ENCODE data around the gene BAZ2B.

BAZ2B gene

GRCh38 chr2:159456500-159457426, 159.6 kb downstream of the BAZ2B start:
- no peak for TF ChIP-seq CTCF (IDR thresholded peaks at IDR 0.05; ENCODE audit: control insufficient read depth, insufficient read depth, low read depth, low read length, missing control alignments)
- no peak for DNase-seq (ENCODE audit: low read depth)

GRCh38 chr2:159455330-159455918, 160.9 kb downstream of the BAZ2B start:
- H3K4me3 ChIP-seq (ENCODE audit: control insufficient read depth, low read depth, low read length): no peak overlapping the region
- no peak for DNase-seq (ENCODE audit: low read depth)
- no peak for TF ChIP-seq CTCF (IDR thresholded peaks at IDR 0.05; ENCODE audit: control insufficient read depth, insufficient read depth, low read depth, low read length, missing control alignments)

More at GRCh38 chr2:159456500-159457426, 159.6 kb downstream of the BAZ2B start:
- H3K4me3 ChIP-seq (ENCODE audit: control insufficient read depth, low read depth, low read length): no peak overlapping the region

DNA sequence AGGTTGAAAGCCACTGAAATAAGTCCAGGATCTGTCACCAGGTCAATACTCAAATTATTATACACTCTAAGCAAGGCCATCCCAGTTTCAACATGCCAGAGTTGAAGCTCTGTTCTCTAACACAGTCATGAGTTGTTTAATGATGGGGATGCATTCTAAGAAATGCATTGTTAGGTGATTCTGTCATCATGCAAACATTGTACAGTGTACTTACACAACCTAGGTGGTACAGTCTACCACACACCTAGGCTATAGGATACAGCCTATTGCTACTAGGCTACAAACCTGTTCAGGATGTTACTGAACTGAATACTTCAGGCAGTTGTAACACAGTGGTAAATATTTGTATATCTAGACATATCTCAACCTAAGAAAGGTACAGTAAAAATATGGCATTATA, 162.2 kb downstream of the BAZ2B start:
- no peak overlapping the region for H3K4me3 ChIP-seq (ENCODE audit: control insufficient read depth, low read depth, low read length)
- no peak for DNase-seq (ENCODE audit: low read depth)
- no peak for TF ChIP-seq CTCF (IDR thresholded peaks at IDR 0.05; ENCODE audit: control insufficient read depth, insufficient read depth, low read depth, low read length, missing control alignments)

DNA sequence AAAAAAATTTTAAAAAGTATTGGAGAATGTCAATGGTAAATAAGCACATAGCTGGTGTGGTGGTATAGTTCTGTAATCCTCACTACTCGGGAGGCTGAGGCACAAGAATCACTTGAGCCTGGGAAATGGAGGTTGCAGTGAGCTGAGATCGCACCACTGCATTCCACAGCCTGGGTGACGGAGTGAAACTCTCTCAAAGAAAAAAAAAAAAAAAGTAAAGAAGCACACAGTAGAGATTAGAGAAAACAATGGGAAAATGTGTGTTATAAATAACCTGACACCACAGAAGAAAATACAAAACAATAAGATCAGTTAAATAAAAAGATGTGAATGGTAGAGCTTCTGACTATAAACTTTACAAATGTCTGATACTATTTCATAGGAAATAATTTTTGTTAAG, 166.2 kb downstream of the BAZ2B start:
- TF ChIP-seq CTCF (IDR thresholded peaks at IDR 0.05; ENCODE audit: control insufficient read depth, insufficient read depth, low read depth, low read length, missing control alignments): no peak
- DNase-seq (ENCODE audit: low read depth): no peak
- H3K4me3 ChIP-seq (ENCODE audit: control insufficient read depth, low read depth, low read length): no peak overlapping the region

GRCh38 chr2:159449504-159450124, 166.7 kb downstream of the BAZ2B start:
- H3K4me3 ChIP-seq (ENCODE audit: control insufficient read depth, low read depth, low read length): no peak overlapping the region
- DNase-seq (ENCODE audit: low read depth): no peak
- TF ChIP-seq CTCF (IDR thresholded peaks at IDR 0.05; ENCODE audit: control insufficient read depth, insufficient read depth, low read depth, low read length, missing control alignments): no peak

DNA sequence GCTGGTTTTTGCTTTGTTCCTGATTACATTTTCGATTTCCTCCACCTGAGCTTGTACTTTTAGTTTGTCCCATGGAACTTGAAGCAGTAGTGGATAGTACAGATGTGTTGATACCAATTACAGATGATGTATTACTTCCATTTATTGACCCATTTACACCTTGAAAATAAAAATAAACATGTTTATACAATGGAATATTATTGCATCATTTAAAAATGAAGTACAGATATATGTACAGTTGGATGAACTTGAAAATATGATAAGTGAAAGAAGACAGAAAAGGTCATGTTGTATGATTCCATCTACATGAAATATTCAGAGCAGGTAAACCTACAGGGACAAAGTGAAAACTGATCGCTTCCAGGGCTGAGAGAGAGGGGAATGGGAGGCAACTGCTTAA, 169.5 kb downstream of the BAZ2B start:
- no peak for TF ChIP-seq CTCF (IDR thresholded peaks at IDR 0.05; ENCODE audit: control insufficient read depth, insufficient read depth, low read depth, low read length, missing control alignments)
- DNase-seq (ENCODE audit: low read depth): no peak
- no peak overlapping the region for H3K4me3 ChIP-seq (ENCODE audit: control insufficient read depth, low read depth, low read length)

Measured in AG09309 (cell line).